IPS-18c (cell line): Measurements from ENCODE around the gene SMYD1.

Source experiments
- H3K4me3 ChIP-seq: 2 replicates; pipeline ENCODE4 v1.7.0; 2013; ENCODE audit warnings: low read depth, mild to moderate bottlenecking, low read length, moderate library complexity; ENCODE audit not compliant: insufficient read depth
- H3K9me3 ChIP-seq: one replicate; pipeline ENCODE4 v1.6.1; 2013; ENCODE audit warnings: mild to moderate bottlenecking, low read length, moderate library complexity; ENCODE audit not compliant: control insufficient read depth, insufficient read depth

The SMYD1 gene

GRCh38 chr2:88099798-88100488 lies 32.3 kb downstream of the SMYD1 start:
- H3K4me3 ChIP-seq: no peak overlapping the region
- H3K9me3 ChIP-seq: no peaks in the 10 kb centered on the region

- Histone ChIP-seq H3K4me3 (no peak overlapping the region), H3K9me3 (no peaks in the 10 kb centered on the region)
These were observed 32.8 kb downstream of the SMYD1 start for GRCh38 chr2:88100489-88100858.

GRCh38 chr2:88108796-88109195 lies 41.2 kb downstream of the SMYD1 start:
- Histone ChIP-seq H3K9me3 (no peaks in the 10 kb centered on the region), H3K4me3 (no peak overlapping the region)

- Histone ChIP-seq H3K9me3 (no peaks in the 10 kb centered on the region), H3K4me3 (no peak overlapping the region)
These were observed 43.2 kb downstream of the SMYD1 start for GRCh38 chr2:88110830-88111229.

GRCh38 chr2:88113069-88113468 lies 45.4 kb downstream of the SMYD1 start:
- Histone ChIP-seq H3K4me3 (no peak overlapping the region), H3K9me3 (no peaks in the 10 kb centered on the region)

- Histone ChIP-seq H3K4me3 (no peak overlapping the region), H3K9me3 (no peaks in the 10 kb centered on the region)
These were observed 47.3 kb downstream of the SMYD1 start for GRCh38 chr2:88114889-88115288.

GRCh38 chr2:88115825-88116518 lies 48.3 kb downstream of the SMYD1 start:
- no peaks in the 10 kb centered on the region for H3K9me3 ChIP-seq
- H3K4me3 ChIP-seq: no peak overlapping the region

GRCh38 chr2:88116669-88117432 lies 49.2 kb downstream of the SMYD1 start:
- Histone ChIP-seq H3K9me3 (no peaks in the 10 kb centered on the region), H3K4me3 (no peak overlapping the region)

- Histone ChIP-seq H3K4me3 (no peak overlapping the region), H3K9me3 (no peaks in the 10 kb centered on the region)
These were observed 50.3 kb downstream of the SMYD1 start for GRCh38 chr2:88117973-88118372.

GRCh38 chr2:88121678-88122077 lies 54.1 kb downstream of the SMYD1 start:
- Histone ChIP-seq H3K4me3 (no peak overlapping the region), H3K9me3 (no peaks in the 10 kb centered on the region)

GRCh38 chr2:88122141-88122884 lies 54.7 kb downstream of the SMYD1 start:
- Histone ChIP-seq H3K9me3 (no peaks in the 10 kb centered on the region), H3K4me3 (no peak overlapping the region)

- no peak overlapping the region for H3K4me3 ChIP-seq
- H3K9me3 ChIP-seq: no peaks in the 10 kb centered on the region
These were observed 55.7 kb downstream of the SMYD1 start for GRCh38 chr2:88123164-88123974.

GRCh38 chr2:88123975-88124917 lies 56.6 kb downstream of the SMYD1 start:
- Histone ChIP-seq H3K4me3 (no peak overlapping the region), H3K9me3 (no peaks in the 10 kb centered on the region)

- Histone ChIP-seq H3K4me3 (no peak overlapping the region), H3K9me3 (no peaks in the 10 kb centered on the region)
These were observed 57.8 kb downstream of the SMYD1 start for GRCh38 chr2:88125344-88125923.

- Histone ChIP-seq H3K9me3 (no peaks in the 10 kb centered on the region), H3K4me3 (no peak overlapping the region)
These were observed 58.5 kb downstream of the SMYD1 start for GRCh38 chr2:88125924-88126771.
